ENCODE data around the gene ALDH3B1. TPM values are rescaled to one million over a fixed set of nuclear protein-coding genes. Genes with fewer than 3 reads are reported as not detected.

The ALDH3B1 gene
- total and polyA plus RNA-seq, 10 of the 15 experiments (the other 5 are each of a cell fraction or from before 2014, with no cell fraction given), result 0.03 to 0.37 (median 0.17) TPM; not detected in 3

- TF ChIP-seq ZNF687 (IDR thresholded peaks at IDR 0.05), result no peak
These were observed 21.9 kb downstream of the ALDH3B1 start (continued) for GRCh38 chr11:68032003-68032402.

- Histone ChIP-seq H3K9ac (ENCODE audit: control insufficient read depth, insufficient read depth, low read length) (no peak overlapping the region), H3K27me3 (replicated peaks in 1 of 2; ENCODE audit: control insufficient read depth in 2 of 2, insufficient read depth in 2 of 2, low read length in 1 of 2) (no peaks in the 10 kb centered on the region)
- no peak for FAIRE-seq
- TF ChIP-seq CBFB (IDR thresholded peaks at IDR 0.05; ENCODE audit: low read depth) (no peak), E2F4 (IDR thresholded peaks at IDR 0.05; ENCODE audit: low read depth, low read length) (no peak), EZH2 (IDR thresholded peaks at IDR 0.05; ENCODE audit: borderline replicate concordance, control insufficient read depth, low read depth, low read length) (no peak), ZNF24 (IDR thresholded peaks at IDR 0.05) (no peak), REST (IDR thresholded peaks at IDR 0.05; ENCODE audit: low read depth, low read length) (no peak), ZNF687 (IDR thresholded peaks at IDR 0.05) (no peak), NR2C2 (IDR thresholded peaks at IDR 0.05; ENCODE audit: borderline replicate concordance, control insufficient read depth, insufficient read length, low read depth) (no peak), RBBP5 (conservative IDR thresholded peaks at IDR 0.05) (no peak)
These were observed 23.0 kb downstream of the ALDH3B1 start for GRCh38 chr11:68032997-68033707.

More at GRCh38 chr11:68032997-68033707, 23.0 kb downstream of the ALDH3B1 start:
- no peak for DNase-seq (ENCODE audit: low read depth, low spot score)
- BruUV-seq (replicated peaks), result no TSS peak
- H3K4me1 ChIP-seq (ENCODE audit: control insufficient read depth, insufficient read depth, low read length), result peaks cover 16% of the 10 kb centered on the region
- ChIA-PET RAD21 (ENCODE audit: unreplicated experiment) (no interaction called here), SMC1A (ENCODE audit: uncharacterized antibody, unreplicated experiment) (no interaction called here), CTCF (no interaction called here), POLR2A (no interaction called here)
- no peaks in the 10 kb centered on the region for H4K20me1 ChIP-seq (ENCODE audit: control insufficient read depth, insufficient read depth)
- 96% methylated on average over 25 of the region's 29 CpGs for WGBS (ENCODE audit: insufficient coverage, insufficient replicate concordance, low lambda C conversion rate, missing lambda C conversion rate)
- H2AFZ ChIP-seq (ENCODE audit: control insufficient read depth, low read depth, low read length), result no peak overlapping the region
- H3K27ac ChIP-seq (ENCODE audit: control insufficient read depth, insufficient read depth), result no peak overlapping the region
- no peak overlapping the region for H3K4me3 ChIP-seq
- H3K4me2 ChIP-seq (ENCODE audit: control insufficient read depth, insufficient read depth), result no peak overlapping the region
- H3K36me3 ChIP-seq (ENCODE audit: control insufficient read depth in 2 of 2, insufficient read depth in 2 of 2, low read length in 1 of 2), result peaks cover 3 to 15% of the 10 kb centered on the region in 2 experiments; a peak in 3 of 4 replicates
- no peak for ATAC-seq
- H3K79me2 ChIP-seq (ENCODE audit: control insufficient read depth, insufficient read depth, low read length), result peaks cover 18% of the 10 kb centered on the region
- intact Hi-C loops (cut with micrococcal nuclease; ENCODE audit: unreplicated experiment) (loop anchor here (5.0 kb wide), 1 partner anchor 84 kb away; no protein-coding TSS in a partner anchor), in situ Hi-C loops (cut with MboI) (no loop called here)
- H3K9me3 ChIP-seq (replicated peaks; ENCODE audit: control insufficient read depth, insufficient read depth, low read length), result no peaks in the 10 kb centered on the region
